OCI-LY3 (cell line): ENCODE results near the gene RNF113B.

ENCODE experiments used
- CTCF ChIP-seq: fragments of 200-600, 300-600 bp; sonication (generic); IDR thresholded peaks from 2 replicates; pipeline ENCODE4 v1.5.1; 2014; ENCODE audit warnings: antibody characterized with exemption, low read length, low read depth
- EZH2phosphoT487 ChIP-seq: fragments of 200-600 bp; shearing (Covaris generic); IDR thresholded peaks from 2 replicates; pipeline ENCODE4 v1.6.1; 2018; ENCODE audit warnings: antibody characterized with exemption, mixed run types, low read depth

- TF ChIP-seq CTCF (no peak), EZH2phosphoT487 (no peak)
These were observed 7.7 kb downstream of the RNF113B start for GRCh38 chr13:98169331-98169730.
